ENCODE measurements around the gene HOXD1.

- no peak for TF ChIP-seq CTCF (IDR thresholded peaks at IDR 0.05)
- no peak for TF ChIP-seq ZFX (IDR thresholded peaks at IDR 0.05; ENCODE audit: borderline replicate concordance)
Measured at GRCh38 chr2:176158855-176159662, 29.4 kb upstream of the HOXD1 start.

Data from 22Rv1 (cell line).